ENCODE data around the gene THSD7A. TPM values are rescaled to one million over a fixed set of nuclear protein-coding genes. Genes with fewer than 3 reads are reported as not detected.

The THSD7A gene
- total RNA-seq, 1 experiment from 2014 or later, result 0.64 TPM

DNA sequence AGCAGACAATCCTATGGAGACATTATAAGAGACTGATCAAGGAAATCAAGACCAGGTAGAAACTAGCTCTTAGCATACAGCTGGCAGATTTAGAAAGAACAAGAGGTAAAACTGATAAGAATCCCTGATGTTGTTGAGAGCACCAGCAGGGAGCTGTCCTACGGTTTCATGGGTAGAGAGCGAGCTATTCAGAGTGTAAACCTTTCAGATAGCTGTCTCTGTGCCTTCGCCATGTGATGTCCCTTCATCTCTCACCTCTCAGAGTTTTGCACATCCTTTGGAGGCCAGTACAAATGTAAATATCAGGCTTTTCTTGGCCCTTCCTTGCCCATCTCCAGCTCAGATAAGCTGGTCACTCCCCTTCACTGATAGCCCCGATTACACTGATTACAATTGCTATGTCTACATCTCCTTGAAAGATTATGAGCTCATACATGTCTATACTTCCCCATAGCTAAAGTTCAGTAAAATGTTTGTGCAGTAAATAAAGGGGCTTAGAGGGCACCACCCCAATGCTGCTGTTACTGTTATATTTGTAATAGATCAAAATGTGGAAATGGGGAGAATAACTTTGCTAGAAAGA, 21.9 kb downstream of the THSD7A start:
- no peak for DNase-seq (ENCODE audit: low spot score)

DNA sequence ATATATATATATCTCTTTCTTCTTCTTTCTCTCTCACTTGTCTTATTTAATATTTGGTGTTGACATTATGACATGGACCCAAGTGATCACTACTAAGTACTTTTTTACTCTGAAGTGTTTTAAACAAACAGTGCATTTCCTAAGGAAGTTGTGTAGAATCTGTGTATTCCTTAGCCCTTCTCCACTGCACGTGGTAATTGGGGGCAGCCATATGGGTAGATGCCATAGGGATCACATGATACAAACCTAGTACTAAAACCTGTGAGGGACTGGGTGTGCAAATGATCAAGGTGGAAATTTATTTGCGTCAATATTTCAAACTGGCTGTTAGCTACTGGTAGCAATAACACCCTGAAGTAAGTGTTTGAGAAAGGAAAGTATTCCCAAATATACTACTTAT, 25.0 kb downstream of the THSD7A start:
- CTCF ChIA-PET, result no interaction called here
- no TSS peak for BruUV-seq (replicated peaks)
- Histone ChIP-seq H3K4me3 (ENCODE audit: low read depth, low read length, poor library complexity, severe bottlenecking) (no peak overlapping the region), H3K27ac (ENCODE audit: low read depth, low read length, poor library complexity, severe bottlenecking) (no peak overlapping the region), H3K27me3 (replicated peaks; ENCODE audit: insufficient read depth, low read depth, low read length, poor library complexity) (no peaks in the 10 kb centered on the region), H3K4me1 (ENCODE audit: insufficient read depth, low read length, poor library complexity, severe bottlenecking) (no peaks in the 10 kb centered on the region), H3K36me3 (ENCODE audit: insufficient read depth, low read length, poor library complexity, severe bottlenecking) (no peaks in the 10 kb centered on the region), H3K9me3 (ENCODE audit: low read depth, low read length, poor library complexity, severe bottlenecking) (no peaks in the 10 kb centered on the region)
- POLR2A ChIA-PET (ENCODE audit: low non-redundant PET), result no interaction called here
- no peak for TF ChIP-seq EZH2 (IDR thresholded peaks at IDR 0.05; ENCODE audit: borderline replicate concordance, low read depth, low read length, poor library complexity, severe bottlenecking)
- TF ChIP-seq, protein P1, sequence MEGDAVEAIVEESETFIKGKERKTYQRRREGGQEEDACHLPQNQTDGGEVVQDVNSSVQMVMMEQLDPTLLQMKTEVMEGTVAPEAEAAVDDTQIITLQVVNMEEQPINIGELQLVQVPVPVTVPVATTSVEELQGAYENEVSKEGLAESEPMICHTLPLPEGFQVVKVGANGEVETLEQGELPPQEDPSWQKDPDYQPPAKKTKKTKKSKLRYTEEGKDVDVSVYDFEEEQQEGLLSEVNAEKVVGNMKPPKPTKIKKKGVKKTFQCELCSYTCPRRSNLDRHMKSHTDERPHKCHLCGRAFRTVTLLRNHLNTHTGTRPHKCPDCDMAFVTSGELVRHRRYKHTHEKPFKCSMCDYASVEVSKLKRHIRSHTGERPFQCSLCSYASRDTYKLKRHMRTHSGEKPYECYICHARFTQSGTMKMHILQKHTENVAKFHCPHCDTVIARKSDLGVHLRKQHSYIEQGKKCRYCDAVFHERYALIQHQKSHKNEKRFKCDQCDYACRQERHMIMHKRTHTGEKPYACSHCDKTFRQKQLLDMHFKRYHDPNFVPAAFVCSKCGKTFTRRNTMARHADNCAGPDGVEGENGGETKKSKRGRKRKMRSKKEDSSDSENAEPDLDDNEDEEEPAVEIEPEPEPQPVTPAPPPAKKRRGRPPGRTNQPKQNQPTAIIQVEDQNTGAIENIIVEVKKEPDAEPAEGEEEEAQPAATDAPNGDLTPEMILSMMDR (conservative IDR thresholded peaks at IDR 0.05; ENCODE audit: low read depth, low read length), result no peak
- intact Hi-C loops (cut with micrococcal nuclease; ENCODE audit: unreplicated experiment), result no loop called here
- DNase-seq (ENCODE audit: low spot score), result no peak

More for the DNA sequence above, 21.9 kb downstream of the THSD7A start:
- Histone ChIP-seq H3K27ac (ENCODE audit: low read depth, low read length, poor library complexity, severe bottlenecking) (no peak overlapping the region), H3K4me3 (ENCODE audit: low read depth, low read length, poor library complexity, severe bottlenecking) (no peak overlapping the region), H3K36me3 (ENCODE audit: insufficient read depth, low read length, poor library complexity, severe bottlenecking) (no peaks in the 10 kb centered on the region), H3K27me3 (replicated peaks; ENCODE audit: insufficient read depth, low read depth, low read length, poor library complexity) (no peaks in the 10 kb centered on the region), H3K9me3 (ENCODE audit: low read depth, low read length, poor library complexity, severe bottlenecking) (no peaks in the 10 kb centered on the region), H3K4me1 (ENCODE audit: insufficient read depth, low read length, poor library complexity, severe bottlenecking) (no peaks in the 10 kb centered on the region)
- CTCF ChIA-PET, result no interaction called here
- no TSS peak for BruUV-seq (replicated peaks)
- TF ChIP-seq, protein P1 (conservative IDR thresholded peaks at IDR 0.05; ENCODE audit: low read depth, low read length), result no peak
- no peak for TF ChIP-seq EZH2 (IDR thresholded peaks at IDR 0.05; ENCODE audit: borderline replicate concordance, low read depth, low read length, poor library complexity, severe bottlenecking)
- intact Hi-C loops (cut with micrococcal nuclease; ENCODE audit: unreplicated experiment), result no loop called here
- POLR2A ChIA-PET (ENCODE audit: low non-redundant PET), result no interaction called here

DNA sequence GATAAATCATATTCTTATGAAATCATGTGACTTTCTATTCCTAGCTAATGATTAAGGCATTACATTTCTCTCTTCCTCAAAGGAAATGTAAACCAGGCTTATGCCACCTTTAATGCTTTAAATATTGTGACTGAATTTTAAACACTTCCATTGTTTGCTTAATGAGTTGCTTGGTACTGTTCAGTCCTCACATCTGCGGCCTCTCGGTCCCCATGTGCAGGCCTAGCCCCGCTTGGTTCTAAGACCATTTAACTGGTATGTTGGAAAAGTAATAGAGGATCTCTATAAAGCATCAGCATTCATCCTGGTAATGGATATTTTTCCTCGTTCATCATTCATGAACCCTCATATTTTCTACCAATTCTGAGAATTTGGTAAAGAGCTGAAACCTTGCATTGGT, 27.4 kb downstream of the THSD7A start:
- intact Hi-C loops (cut with micrococcal nuclease; ENCODE audit: unreplicated experiment), result no loop called here
- no peak for DNase-seq (ENCODE audit: low spot score)
- Histone ChIP-seq H3K4me3 (ENCODE audit: low read depth, low read length, poor library complexity, severe bottlenecking) (no peak overlapping the region), H3K36me3 (ENCODE audit: insufficient read depth, low read length, poor library complexity, severe bottlenecking) (no peaks in the 10 kb centered on the region), H3K27ac (ENCODE audit: low read depth, low read length, poor library complexity, severe bottlenecking) (no peak overlapping the region), H3K4me1 (ENCODE audit: insufficient read depth, low read length, poor library complexity, severe bottlenecking) (no peaks in the 10 kb centered on the region), H3K27me3 (replicated peaks; ENCODE audit: insufficient read depth, low read depth, low read length, poor library complexity) (no peaks in the 10 kb centered on the region), H3K9me3 (ENCODE audit: low read depth, low read length, poor library complexity, severe bottlenecking) (no peaks in the 10 kb centered on the region)
- POLR2A ChIA-PET (ENCODE audit: low non-redundant PET), result interaction anchor here (0.6 kb wide), 1 partner anchor 29 kb away, joined by 3 read pairs; no protein-coding TSS in a partner anchor
- BruUV-seq (replicated peaks), result no TSS peak
- CTCF ChIA-PET, result no interaction called here
- TF ChIP-seq, protein P1 (conservative IDR thresholded peaks at IDR 0.05; ENCODE audit: low read depth, low read length), result no peak
